Endothelial cell of umbilical vein (primary cell): ENCODE data around the gene PLEKHM2. TPM values are rescaled to one million over a fixed set of nuclear protein-coding genes. Genes with fewer than 3 reads are reported as not detected.

Source experiments
- BruUV-seq: library from RNA; stranded (reverse); fragments of 400-500 nt; replicated peaks from 2 replicates; lab custom pipeline; 2021; lab: Mats Ljungman, UMichigan
- CTCF ChIA-PET: fragments of 300-600, 350-600 bp; sonication (Branson Sonifier 250); formaldehyde crosslinking; loops from one replicate; lab custom pipeline; 2021; ENCODE audit warnings: antibody characterized with exemption, inconsistent platforms; lab: Charles Lee
- POLR2A ChIA-PET: fragments of 300-600, 350-600 bp; sonication (Branson Sonifier 250); formaldehyde crosslinking; loops from one replicate; lab custom pipeline; 2021; ENCODE audit warnings: antibody characterized with exemption, inconsistent platforms; lab: Charles Lee
- DNase-seq: peaks from one replicate; pipeline ENCODE4 v3.0.0-alpha.2; 2011; ENCODE audit warnings: low read depth, low spot score
- FAIRE-seq: peaks from 2 replicates; lab custom pipeline; 2011; peaks lifted over from hg19 to GRCh38; lab: Jason Lieb, UNC
- H2AFZ ChIP-seq: 2 replicates; pipeline ENCODE4 v1.6.0; 2012; ENCODE audit warnings: low read depth, low read length, control low read depth, inconsistent platforms
- H3K27ac ChIP-seq: 2 replicates; pipeline ENCODE4 v1.5.1; 2011; ENCODE audit warnings: low read depth, mild to moderate bottlenecking, control low read depth, low read length, moderate library complexity; ENCODE audit not compliant: insufficient read depth
- H3K27me3 ChIP-seq, 2 experiments: 2 replicates each; pipeline versions ENCODE4 v1.6.0 to v1.6.1; 2011; ENCODE audit warnings: low read length in 2 of 2, mixed read lengths in 1 of 2; ENCODE audit not compliant: control insufficient read depth in 2 of 2, insufficient read depth in 2 of 2
- H3K36me3 ChIP-seq, 2 experiments: 2 replicates in 1 of 2; 3 replicates in 1 of 2; pipeline ENCODE4 v1.5.1; 2011; ENCODE audit warnings: low read length in 2 of 2, mild to moderate bottlenecking in 1 of 2, moderate library complexity in 1 of 2; ENCODE audit not compliant: control insufficient read depth in 2 of 2, insufficient read depth in 2 of 2; ENCODE audit errors: extremely low read depth in 1 of 2
- H3K4me1 ChIP-seq: 3 replicates; pipeline ENCODE4 v1.5.1; 2011; ENCODE audit warnings: mild to moderate bottlenecking, low read length; ENCODE audit not compliant: control insufficient read depth, insufficient read depth; ENCODE audit errors: extremely low read depth
- H3K4me2 ChIP-seq: 2 replicates; pipeline ENCODE4 v1.6.1; 2011; ENCODE audit warnings: low read length, control low read depth, mixed read lengths; ENCODE audit not compliant: insufficient read depth
- H3K4me3 ChIP-seq, 3 experiments: fragments of 200-600 bp in 1 of 3; sonication (generic), shearing (Covaris generic) in 1 of 3; replicated peaks in 1 of 3; 2 replicates each; pipeline ENCODE4 v1.5.1; 2011 to 2016; ENCODE audit warnings: control low read depth in 3 of 3, low read length in 3 of 3, mild to moderate bottlenecking in 2 of 3, inconsistent platforms in 1 of 3, low read depth in 1 of 3, moderate library complexity in 1 of 3; ENCODE audit not compliant: insufficient read depth in 1 of 3
- H3K79me2 ChIP-seq: 2 replicates; pipeline ENCODE4 v1.6.0; 2012; ENCODE audit warnings: low read length, inconsistent platforms; ENCODE audit not compliant: control insufficient read depth, insufficient read depth
- H3K9ac ChIP-seq: replicated peaks from 2 replicates; pipeline ENCODE3; 2011; ENCODE audit warnings: low read length, control low read depth; ENCODE audit not compliant: insufficient read depth; ENCODE audit errors: extremely low read depth
- H3K9me1 ChIP-seq: replicated peaks from 3 replicates; pipeline ENCODE4 v1.6.0; 2011; ENCODE audit warnings: mild to moderate bottlenecking, low read length; ENCODE audit not compliant: control insufficient read depth, insufficient read depth; ENCODE audit errors: extremely low read depth
- H3K9me3 ChIP-seq: replicated peaks from 2 replicates; pipeline ENCODE4 v1.5.1; 2012; ENCODE audit warnings: low read length, inconsistent platforms; ENCODE audit not compliant: control insufficient read depth, insufficient read depth
- H4K20me1 ChIP-seq: replicated peaks from 2 replicates; pipeline ENCODE3; 2011; ENCODE audit warnings: mild to moderate bottlenecking, low read length; ENCODE audit not compliant: control insufficient read depth, insufficient read depth; ENCODE audit errors: extremely low read depth
- CTCF ChIP-seq, 2 donors: IDR thresholded peaks; 1 replicate in 1 of 2; 2 replicates in 1 of 2; pipeline ENCODE4 v1.5.1; 2011; ENCODE audit warnings: low read length in 2 of 2, mild to moderate bottlenecking in 2 of 2, moderate library complexity in 2 of 2, control low read depth in 1 of 2, inconsistent platforms in 1 of 2, low read depth in 1 of 2; ENCODE audit not compliant: insufficient read depth in 1 of 2; ENCODE audit errors: extremely low read depth in 1 of 2
- EZH2 ChIP-seq: IDR thresholded peaks from 2 replicates; pipeline ENCODE4 v1.6.1; 2012; ENCODE audit warnings: borderline replicate concordance, low read depth, mild to moderate bottlenecking, moderate library complexity, low read length, inconsistent platforms; ENCODE audit not compliant: severe bottlenecking
- FOS ChIP-seq: IDR thresholded peaks from 2 replicates; pipeline ENCODE4 v1.6.1; 2011; ENCODE audit warnings: mild to moderate bottlenecking, low read length, moderate library complexity, borderline replicate concordance; ENCODE audit not compliant: insufficient read depth
- GATA2 ChIP-seq: IDR thresholded peaks from 2 replicates; pipeline ENCODE4 v1.7.0; 2011; ENCODE audit warnings: low read depth, mild to moderate bottlenecking, moderate library complexity, mixed read lengths, low read length; ENCODE audit not compliant: insufficient read length, insufficient read depth
- JUN ChIP-seq: IDR thresholded peaks from 2 replicates; pipeline ENCODE4 v1.6.1; 2011; ENCODE audit warnings: borderline replicate concordance, low read depth; ENCODE audit not compliant: insufficient read length, insufficient read depth
- MAX ChIP-seq: IDR thresholded peaks from 2 replicates; pipeline ENCODE4 v1.6.1; 2011; ENCODE audit not compliant: insufficient read depth, insufficient read length
- MYC ChIP-seq: IDR thresholded peaks from one replicate; pipeline ENCODE4 v1.6.1; 2011; ENCODE audit warnings: mild to moderate bottlenecking, low read depth, low read length
- POLR2A ChIP-seq: IDR thresholded peaks from 2 replicates; pipeline ENCODE4 v1.6.1; 2012; ENCODE audit warnings: low read depth, mild to moderate bottlenecking, control low read depth, low read length
- POLR2AphosphoS5 ChIP-seq: IDR thresholded peaks from 2 replicates; pipeline ENCODE4 v1.6.1; 2012; ENCODE audit warnings: low read depth, mild to moderate bottlenecking, control low read depth, low read length, moderate library complexity; ENCODE audit not compliant: insufficient read depth
- dilution Hi-C: fragments of 300-500 bp; cut with MboI; formaldehyde crosslinking; loops from one replicate; pipeline ENCODE4 v1.15.0; 2019; ENCODE audit warnings: low sequenced_read_pairs; ENCODE audit not compliant: extremely low pct_ligation_motif_present
- intact Hi-C: fragments of 100-400 bp; cut with micrococcal nuclease; formaldehyde crosslinking; loops from one replicate; pipeline ENCODE4 v1.10.0; 2022
- polyA plus RNA-seq, 4 experiments: library from polyadenylated mRNA; depleted of rRNA in 3 of 4; stranded (reverse) in 3 of 4; unstranded in 1 of 4; fragments of >200 nt; gene quantifications; 2 replicates each; pipeline versions ENCODE4 v1.2.1 to v1.2.3, GENCODE V29; 2011 to 2012; ENCODE audit warnings: missing spikeins in 1 of 4
- total RNA-seq: library from RNA; stranded (reverse); gene quantifications from 2 replicates; pipeline ENCODE4 v1.2.3, GENCODE V29; 2021

The PLEKHM2 gene
- total and polyA plus RNA-seq, 2 donors (not counting 3 experiments of a cell fraction or from before 2014, with no cell fraction given): 60.6 to 67.5 TPM

- peak overlapping the region; percentile 58 for H3K27ac ChIP-seq
- BruUV-seq: no TSS peak
- CTCF ChIA-PET: interaction anchor here (1.0 kb wide), 1 partner anchor 10 kb away, joined by 3 read pairs; no protein-coding TSS in a partner anchor
- H3K4me1 ChIP-seq: peaks cover 30% of the 10 kb centered on the region
- dilution Hi-C loops (no loop called here), intact Hi-C loops (no loop called here)
- no peak overlapping the region for H3K4me3 ChIP-seq
- DNase-seq: no peak
- H3K36me3 ChIP-seq: no peaks in the 10 kb centered on the region
- no peak overlapping the region for H3K4me2 ChIP-seq
- H3K9me3 ChIP-seq: no peaks in the 10 kb centered on the region
- H3K9ac ChIP-seq: no peak overlapping the region
- POLR2A ChIA-PET: interaction anchor here (0.6 kb wide), 1 partner anchor 320 kb away, joined by 5 read pairs; no protein-coding TSS in a partner anchor
- peaks cover 21% of the 10 kb centered on the region for H3K79me2 ChIP-seq
- no peak for TF ChIP-seq POLR2AphosphoS5
- no peak for TF ChIP-seq POLR2A
- TF ChIP-seq MYC: no peak
- TF ChIP-seq GATA2: no peak
- no peak for TF ChIP-seq FOS
- no peak for TF ChIP-seq EZH2
- no peak for TF ChIP-seq MAX
- no peak for TF ChIP-seq JUN
- TF ChIP-seq CTCF (IDR thresholded peaks at IDR 0.05; ENCODE audit: extremely low read depth in 1 of 2, insufficient read depth in 1 of 2, low read depth in 1 of 2, low read length in 2 of 2): no peak
- H3K9me1 ChIP-seq: no peaks in the 10 kb centered on the region
- no peak overlapping the region for H2AFZ ChIP-seq
- no peaks in the 10 kb centered on the region for H3K27me3 ChIP-seq
- no peaks in the 10 kb centered on the region for H4K20me1 ChIP-seq
- FAIRE-seq: no peak
Observed at GRCh38 chr1:15755646-15756040, 71.5 kb downstream of the PLEKHM2 start.
